GM19397 (cell line): ENCODE data around the gene ERP44.
"Not testable (repeated sequence)": the region's sequence is repeated elsewhere in the genome, so short reads cannot be mapped to it uniquely, and the experiment has no call there.

ENCODE experiments used
- ATAC-seq: cut with Tn5 transposase; IDR thresholded peaks from one replicate; pipeline ENCODE4 v1.9.1; 2021; ENCODE audit warnings: mild to moderate bottlenecking, moderate library complexity; ENCODE audit not compliant: unreplicated experiment

ERP44 gene

GRCh38 chr9:100101608-100102007, 2.8 kb upstream of the ERP44 start:
- no peak for ATAC-seq

DNA sequence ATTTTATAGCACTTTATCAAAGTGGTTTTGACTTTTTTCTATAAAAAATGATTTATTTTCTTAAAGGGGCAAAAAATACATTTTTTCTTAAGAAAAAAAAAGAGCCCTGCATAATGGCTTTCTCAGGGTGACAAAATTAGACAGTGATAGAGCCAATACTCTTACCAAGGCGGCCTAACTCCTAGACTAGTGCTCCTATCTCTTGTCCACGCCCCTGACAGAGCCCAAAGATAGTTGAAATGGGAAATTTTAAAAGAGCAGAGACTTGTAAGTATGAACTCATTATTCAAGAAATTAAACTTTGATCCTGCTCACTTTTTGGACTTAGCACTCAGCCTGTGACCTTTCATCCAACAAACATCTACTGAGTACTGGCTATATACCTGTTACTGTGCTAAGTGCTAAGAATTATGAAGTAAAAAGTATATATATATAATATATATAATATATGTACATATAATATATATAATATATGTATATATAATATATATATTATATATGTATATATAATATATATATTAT, 1.4 kb upstream of the ERP44 start:
- no peak for ATAC-seq

DNA sequence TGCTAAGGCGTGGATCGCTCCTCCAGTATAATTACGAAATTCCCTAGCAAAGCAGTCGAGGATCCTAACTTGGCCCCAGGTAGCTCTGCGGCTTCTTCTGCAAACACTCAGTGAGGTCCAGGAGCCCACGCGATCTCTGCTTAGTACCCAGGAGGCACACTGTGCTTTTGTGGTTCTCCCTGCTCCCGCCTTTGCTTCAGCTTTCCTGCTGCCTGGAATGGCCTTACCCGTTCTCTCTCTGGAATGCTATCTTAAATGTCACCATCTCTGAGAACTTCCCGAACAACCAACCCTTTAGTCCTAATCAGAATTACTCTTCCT, 882 bp upstream of the ERP44 start:
- no peak for ATAC-seq

DNA sequence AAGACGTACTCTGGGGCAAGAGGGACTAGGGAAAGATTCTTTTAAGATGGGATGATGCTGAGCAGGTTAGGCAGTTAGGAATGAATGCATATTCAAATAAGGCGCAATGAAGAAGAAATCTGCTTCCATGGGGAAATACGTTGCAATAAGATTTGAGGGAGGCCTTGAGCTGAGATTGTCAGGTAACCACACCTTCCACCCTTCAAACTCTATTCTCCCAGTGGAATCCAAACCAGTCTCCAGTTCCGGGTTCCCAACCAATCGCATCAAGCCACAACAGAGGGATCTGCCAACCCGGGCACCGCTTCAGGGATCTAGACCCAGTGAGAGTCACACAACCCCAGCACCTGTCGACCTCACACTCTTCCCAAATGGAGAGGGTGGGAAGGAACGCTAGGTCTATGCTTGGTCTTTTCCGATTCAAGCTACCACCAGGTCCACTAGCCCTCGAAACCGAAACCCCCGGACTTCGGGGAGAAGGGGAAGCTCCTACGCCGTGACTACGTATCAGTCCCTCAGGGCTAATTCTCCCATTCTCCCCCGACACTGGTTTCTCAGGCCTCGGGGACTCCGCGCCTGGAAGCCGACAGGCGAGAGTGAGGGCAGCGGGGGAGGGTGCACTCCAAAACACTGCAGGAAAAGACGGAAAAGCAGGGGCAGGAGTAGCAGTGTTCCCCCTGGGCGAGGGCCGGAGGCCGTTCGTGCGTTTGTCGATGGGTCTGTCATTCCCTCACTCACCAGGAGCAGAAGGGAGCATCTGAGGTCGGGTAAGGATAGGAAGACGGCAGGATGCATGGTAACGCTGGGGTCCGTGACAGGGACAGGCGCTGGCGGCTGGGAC, 534 bp downstream of the ERP44 start:
- peak; percentile 1 for ATAC-seq

- no peak for ATAC-seq
These were observed 2.4 kb downstream of the ERP44 start for GRCh38 chr9:100096378-100096916.

DNA sequence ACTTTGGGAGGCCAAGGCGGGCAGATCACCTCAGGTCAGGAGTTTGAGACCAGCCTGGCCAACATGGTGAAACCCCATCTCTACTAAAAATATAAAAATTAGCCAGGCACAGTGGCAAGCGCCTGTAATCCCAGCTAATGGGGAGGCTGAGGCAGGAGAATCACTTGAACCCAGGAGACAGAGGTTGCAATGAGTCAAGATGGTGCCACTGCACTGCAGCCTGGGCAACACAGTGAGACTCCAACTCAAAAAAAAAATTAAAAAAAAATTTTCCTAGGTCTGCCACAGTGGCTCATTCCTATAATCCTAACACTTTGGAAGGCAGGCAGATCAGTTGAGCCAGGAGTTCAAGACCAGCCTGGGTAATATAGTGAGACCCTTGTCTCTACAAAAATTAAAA, 4.4 kb downstream of the ERP44 start:
- ATAC-seq: not testable (repeated sequence)

- ATAC-seq: no peak
These were observed 6.7 kb downstream of the ERP44 start for GRCh38 chr9:100092066-100092465.

- ATAC-seq: no peak
These were observed 7.2 kb downstream of the ERP44 start for GRCh38 chr9:100091650-100092049.

GRCh38 chr9:100090880-100091279, 7.9 kb downstream of the ERP44 start:
- ATAC-seq: no peak

GRCh38 chr9:100088202-100088601, 10.6 kb downstream of the ERP44 start:
- ATAC-seq: no peak

DNA sequence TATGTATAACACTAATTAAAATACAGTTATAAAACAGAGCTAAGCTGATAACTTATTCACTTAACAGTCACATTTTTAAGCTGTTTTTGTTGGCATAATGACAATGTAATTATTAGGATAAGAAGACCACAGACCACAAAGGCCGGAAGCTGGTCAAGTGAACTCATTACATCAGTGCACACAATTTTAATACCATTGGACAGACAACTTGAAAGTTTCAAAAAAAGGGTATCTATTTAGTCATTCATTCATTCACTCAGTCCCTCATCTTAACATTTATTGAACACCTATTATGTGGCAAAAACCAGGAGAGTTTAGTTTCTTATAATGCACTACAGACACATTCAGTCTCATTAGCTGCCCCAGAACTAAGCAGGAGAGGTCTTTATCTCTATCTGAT, 11.6 kb downstream of the ERP44 start:
- no peak for ATAC-seq

DNA sequence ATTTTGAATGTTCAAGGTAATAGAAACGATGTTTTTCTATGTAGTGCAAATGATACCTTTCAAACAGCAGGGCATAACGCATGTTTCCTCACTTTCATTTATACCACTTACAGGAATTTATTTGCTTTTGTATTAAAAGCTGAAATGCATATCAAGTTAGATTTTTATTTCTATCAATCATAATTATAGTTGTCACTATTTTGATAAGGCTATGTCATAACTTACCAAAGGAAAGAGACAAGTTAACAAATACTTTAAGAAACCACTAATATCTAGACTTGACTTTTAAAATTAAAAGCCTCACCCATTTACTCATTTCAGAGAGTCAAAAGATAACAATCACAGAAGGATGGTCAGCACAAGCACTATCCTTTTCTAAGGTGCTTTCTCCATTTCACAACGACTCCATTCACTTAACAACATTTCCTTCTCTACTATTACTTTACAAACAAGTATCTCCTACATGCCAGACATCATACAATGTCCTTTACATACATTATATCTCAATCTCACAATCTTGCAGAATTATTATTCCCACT, 12.6 kb downstream of the ERP44 start:
- no peak for ATAC-seq

GRCh38 chr9:100084734-100085133, 14.1 kb downstream of the ERP44 start:
- ATAC-seq: peak; percentile 82

- ATAC-seq: peak; percentile 36
These were observed 14.7 kb downstream of the ERP44 start for GRCh38 chr9:100084128-100084453.

- ATAC-seq: peak; percentile 44
These were observed 15.2 kb downstream of the ERP44 start for GRCh38 chr9:100083448-100084127.

DNA sequence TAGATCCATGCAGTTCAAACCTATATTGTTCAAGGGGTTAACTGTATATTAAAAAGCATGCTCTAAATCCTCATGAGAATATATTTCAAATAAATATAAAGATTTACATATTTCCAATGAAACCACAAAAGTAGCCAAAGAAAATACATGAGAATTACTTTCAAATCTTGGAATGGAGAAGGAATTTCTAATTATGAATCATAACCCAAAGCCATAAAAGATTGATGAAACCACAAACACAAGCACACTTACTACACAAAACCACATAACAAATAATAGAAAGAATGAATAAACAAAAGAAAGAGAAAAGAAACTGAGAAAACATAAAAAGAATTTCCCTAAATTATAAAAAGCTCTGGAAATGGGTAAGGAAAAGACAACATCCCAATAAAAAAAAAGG, 16.0 kb downstream of the ERP44 start:
- ATAC-seq: no peak

DNA sequence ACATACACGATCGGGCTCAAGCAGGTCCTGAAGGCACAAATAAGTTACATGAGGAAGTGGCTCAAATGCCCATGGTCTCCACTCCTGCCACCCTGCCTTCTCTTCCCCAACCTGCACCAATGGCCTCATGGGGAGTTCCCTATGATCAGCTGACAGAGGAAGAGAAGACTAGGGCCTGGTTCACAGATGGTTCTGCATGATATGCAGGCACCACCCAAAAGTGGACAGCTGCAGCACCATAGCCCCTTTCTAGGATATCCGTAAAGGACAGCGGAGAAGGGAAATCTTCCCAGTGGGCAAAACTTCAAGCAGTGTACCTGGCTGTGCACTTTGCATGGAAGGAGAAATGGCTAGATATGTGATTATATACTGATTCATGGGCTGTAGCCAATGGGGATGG, 22.5 kb downstream of the ERP44 start:
- ATAC-seq: not testable (repeated sequence)

DNA sequence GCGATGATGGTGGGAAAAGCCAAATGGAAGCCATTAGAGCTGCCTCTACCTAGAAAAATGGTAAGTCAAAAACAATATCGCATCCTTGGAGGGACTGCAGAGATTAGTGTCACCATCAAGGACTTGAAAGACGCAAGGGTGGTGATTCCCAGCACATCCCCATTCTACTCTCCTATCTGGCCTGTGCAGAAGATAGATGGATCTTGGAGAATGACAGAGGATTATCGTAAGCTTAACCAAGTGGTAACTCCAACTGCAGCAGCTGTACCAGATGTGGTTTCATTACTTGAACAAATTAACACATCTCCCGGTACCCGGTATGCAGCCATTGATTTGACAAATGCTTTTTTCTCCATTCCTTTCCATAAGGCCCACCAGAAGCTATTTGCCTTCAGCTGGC, 23.8 kb downstream of the ERP44 start:
- ATAC-seq: no peak

DNA sequence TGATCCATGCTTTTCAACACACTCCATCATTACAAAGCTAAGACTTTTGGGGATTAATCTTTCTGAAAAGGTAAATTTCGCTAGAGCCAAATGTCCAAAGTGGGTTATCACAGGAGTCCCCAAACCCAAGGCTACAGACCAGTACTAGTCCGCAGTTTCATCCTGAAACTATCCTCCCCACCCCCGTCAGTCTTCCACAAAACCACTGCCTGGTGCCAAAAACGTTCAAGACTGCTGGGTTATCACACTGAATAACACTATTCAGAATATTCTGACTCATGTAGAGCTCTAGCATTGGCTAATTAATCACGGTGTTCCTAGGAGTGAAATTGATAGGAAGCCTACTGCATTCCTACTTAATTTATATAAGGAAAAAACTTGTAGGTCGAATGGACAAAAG, 24.7 kb downstream of the ERP44 start:
- no peak for ATAC-seq

GRCh38 chr9:100072805-100073204, 26.0 kb downstream of the ERP44 start:
- ATAC-seq: no peak

GRCh38 chr9:100071271-100071670, 27.5 kb downstream of the ERP44 start:
- ATAC-seq: no peak
